GM12878 (cell line): ENCODE measurements around the gene KCNQ1. TPM values are rescaled to one million over a fixed set of nuclear protein-coding genes. Genes with fewer than 3 reads are reported as not detected.

Source experiments
- ATAC-seq: fragments of 200-7000 bp; cut with Tn5 transposase; 3 replicates; pipeline ENCODE4 v1.9.1; 2020; ENCODE audit warnings: mild to moderate bottlenecking, moderate library complexity
- BruUV-seq: library from RNA; stranded (reverse); fragments of 400-500 nt; replicated peaks from 2 replicates; lab custom pipeline; 2021; lab: Mats Ljungman, UMichigan
- CTCF ChIA-PET: fragments of 300-600 bp; sonication (Branson Sonifier 250); formaldehyde crosslinking; extraction: SDS; loops from one replicate; lab custom pipeline; 2021; ENCODE audit warnings: inconsistent platforms; lab: Yijun Ruan, JAX
- POLR2A ChIA-PET: fragments of 350-600 bp; formaldehyde crosslinking; extraction: SDS; loops from one replicate; lab custom pipeline; 2021; ENCODE audit warnings: inconsistent platforms; lab: Charles Lee
- RAD21 ChIA-PET: fragments of 300-600 bp; sonication (Branson Sonifier 250); formaldehyde crosslinking; loops from one replicate; lab custom pipeline; 2023; ENCODE audit warnings: antibody characterized with exemption; ENCODE audit not compliant: unreplicated experiment; lab: Charles Lee
- SMC1A ChIA-PET: fragments of 300-600 bp; sonication (Branson Sonifier 250); formaldehyde crosslinking; loops from one replicate; lab custom pipeline; 2023; ENCODE audit not compliant: unreplicated experiment, uncharacterized antibody; lab: Charles Lee
- DNase-seq: peaks from one replicate; pipeline ENCODE4 v3.0.0-alpha.2; 2011; ENCODE audit warnings: low read depth, low spot score
- FAIRE-seq: peaks from 3 replicates; lab custom pipeline; 2011; peaks lifted over from hg19 to GRCh38; lab: Jason Lieb, UNC
- H2AFZ ChIP-seq: 2 replicates; pipeline ENCODE4 v1.6.0; 2011; ENCODE audit warnings: low read depth, low read length, control low read depth; ENCODE audit not compliant: control insufficient read depth
- H3K27ac ChIP-seq: 2 replicates; pipeline ENCODE4 v1.5.1; 2011; ENCODE audit warnings: control low read depth; ENCODE audit not compliant: control insufficient read depth, insufficient read depth
- H3K27me3 ChIP-seq, 2 experiments: replicated peaks in 1 of 2; 2 replicates each; pipeline versions ENCODE4 v1.6.0 to v1.6.1; 2011; ENCODE audit warnings: low read length in 1 of 2; ENCODE audit not compliant: control insufficient read depth in 2 of 2, insufficient read depth in 2 of 2
- H3K36me3 ChIP-seq, 2 experiments: 2 replicates each; pipeline ENCODE4 v1.5.1; 2011; ENCODE audit warnings: low read length in 1 of 2; ENCODE audit not compliant: control insufficient read depth in 2 of 2, insufficient read depth in 2 of 2
- H3K4me1 ChIP-seq: 2 replicates; pipeline ENCODE4 v1.6.1; 2011; ENCODE audit warnings: mild to moderate bottlenecking, low read length, moderate library complexity, mixed read lengths; ENCODE audit not compliant: control insufficient read depth, insufficient read depth
- H3K4me2 ChIP-seq: 2 replicates; pipeline ENCODE4 v1.6.0; 2011; ENCODE audit warnings: control low read depth; ENCODE audit not compliant: control insufficient read depth, insufficient read depth
- H3K4me3 ChIP-seq: fragments of 200-600 bp; sonication (generic); 2 replicates; pipeline ENCODE4 v1.5.1; 2016
- H3K79me2 ChIP-seq: 2 replicates; pipeline ENCODE4 v1.6.0; 2011; ENCODE audit warnings: low read length; ENCODE audit not compliant: control insufficient read depth, insufficient read depth
- H3K9ac ChIP-seq: 2 replicates; pipeline ENCODE4 v1.8.0; 2011; ENCODE audit warnings: low read length, control low read depth, mixed read lengths; ENCODE audit not compliant: control insufficient read depth, insufficient read depth
- H3K9me3 ChIP-seq: replicated peaks from 3 replicates; pipeline ENCODE4 v1.5.1; 2011; ENCODE audit warnings: mild to moderate bottlenecking, low read length; ENCODE audit not compliant: control insufficient read depth, insufficient read depth
- H4K20me1 ChIP-seq: 2 replicates; pipeline ENCODE4 v1.6.0; 2011; ENCODE audit not compliant: control insufficient read depth, insufficient read depth
- BRCA1 ChIP-seq: IDR thresholded peaks from 2 replicates; pipeline ENCODE4 v1.6.1; 2011; ENCODE audit warnings: low read depth, low read length, improper control_type of control experiment
- EP300 ChIP-seq, 2 experiments: fragments of 150-350 bp in 1 of 2; IDR thresholded peaks; 2 replicates each; pipeline ENCODE4 v1.6.1; 2011 to 2012; ENCODE audit warnings: low read depth in 2 of 2, low read length in 2 of 2, borderline replicate concordance in 1 of 2, improper control_type of control experiment in 1 of 2, inconsistent platforms in 1 of 2; ENCODE audit not compliant: control insufficient read depth in 1 of 2
- FOXK2 ChIP-seq: fragments of 450-650 bp; IDR thresholded peaks from 2 replicates; pipeline ENCODE4 v1.6.1; 2017; ENCODE audit warnings: mild to moderate bottlenecking, moderate library complexity
- IRF4 ChIP-seq: IDR thresholded peaks from 2 replicates; pipeline ENCODE4 v1.6.1; 2011; ENCODE audit warnings: low read depth, low read length
- KLF5 ChIP-seq: fragments of 450-650 bp; IDR thresholded peaks from 2 replicates; pipeline ENCODE4 v1.6.1; 2014; ENCODE audit warnings: mild to moderate bottlenecking; ENCODE audit not compliant: partially characterized antibody
- NFYA ChIP-seq: IDR thresholded peaks from 2 replicates; pipeline ENCODE4 v1.6.1; 2011; ENCODE audit warnings: low read depth, mild to moderate bottlenecking, low read length, improper control_type of control experiment, borderline replicate concordance
- NR2C1 ChIP-seq: fragments of 450-650 bp; IDR thresholded peaks from 2 replicates; pipeline ENCODE4 v1.6.1; 2017; ENCODE audit warnings: antibody characterized with exemption, mild to moderate bottlenecking, moderate library complexity
- NR2C2 ChIP-seq: IDR thresholded peaks from 2 replicates; pipeline ENCODE4 v1.6.1; 2011; ENCODE audit warnings: borderline replicate concordance, low read depth; ENCODE audit not compliant: control insufficient read depth, insufficient read length
- RELA ChIP-seq: fragments of 450-650 bp; IDR thresholded peaks from 2 replicates; pipeline ENCODE4 v1.8.0; 2014; ENCODE audit warnings: borderline replicate concordance; ENCODE audit not compliant: partially characterized antibody
- SMC3 ChIP-seq: IDR thresholded peaks from 2 replicates; pipeline ENCODE4 v1.6.1; 2011; ENCODE audit warnings: low read length, improper control_type of control experiment, borderline replicate concordance
- STAT3 ChIP-seq: IDR thresholded peaks from 2 replicates; pipeline ENCODE4 v1.6.1; 2011; ENCODE audit warnings: low read depth, low read length, improper control_type of control experiment
- SUZ12 ChIP-seq: fragments of 200-600 bp; sonication (generic); IDR thresholded peaks from one replicate; pipeline ENCODE4 v1.6.1; 2018; ENCODE audit warnings: antibody characterized with exemption, mild to moderate bottlenecking; ENCODE audit not compliant: unreplicated experiment
- TCF7 ChIP-seq: IDR thresholded peaks from 2 replicates; pipeline ENCODE4 v1.6.1; 2014; ENCODE audit warnings: antibody characterized with exemption, borderline replicate concordance
- WGBS: methylation state at CpG from one replicate; pipeline ENCODE4 v1.1.6; 2016; ENCODE audit warnings: low lambda C conversion rate; ENCODE audit not compliant: insufficient replicate concordance, insufficient coverage; ENCODE audit errors: missing lambda C conversion rate; 5-methylcytosine and 5-hydroxymethylcytosine counted together
- in situ Hi-C: fragments of 300-500 bp; cut with MboI; formaldehyde crosslinking; loops from 9 replicates; pipeline ENCODE4 v1.14.3; 2018; ENCODE audit warnings: mixed read lengths
- intact Hi-C: fragments of 100-400 bp; cut with micrococcal nuclease; formaldehyde crosslinking; loops from one replicate; pipeline ENCODE4 v1.14.2; 2022; ENCODE audit not compliant: unreplicated experiment
- polyA plus RNA-seq, 11 experiments: library from polyadenylated mRNA; depleted of rRNA in 4 of 11; unstranded in 6 of 11; stranded (reverse) in 5 of 11; fragments of >200 nt; fragmentation: Nextera tagmentation in 4 of 11; fragmentation: Illumina TruSeq in 1 of 11; extraction: Ambion mirVana in 4 of 11; extraction: Trizol in 1 of 11; gene quantifications; 1 replicate in 1 of 11; 2 replicates in 10 of 11; pipeline versions ENCODE4 v1.2.1 to v1.2.3, GENCODE V29; 2011 to 2016; ENCODE audit warnings: inconsistent platforms in 2 of 11, missing spikeins in 2 of 11, low read depth in 1 of 11
- total RNA-seq, 4 experiments: library from RNA; depleted of rRNA in 3 of 4; stranded (reverse); fragments of >200 nt in 3 of 4; fragmentation: Illumina TruSeq in 1 of 4; extraction: Trizol in 1 of 4; gene quantifications; 2 replicates each; pipeline versions ENCODE4 v1.2.1 to v1.2.3, GENCODE V29; 2013 to 2021
- TF ChIP-seq, protein P1 (sequence below): fragments of 450-650 bp; IDR thresholded peaks from 2 replicates; pipeline ENCODE4 v1.6.1; 2017; ENCODE audit warnings: mild to moderate bottlenecking, moderate library complexity

KCNQ1 gene
- total and polyA plus RNA-seq, 10 of the 15 experiments (the other 5 are each of a cell fraction or from before 2014, with no cell fraction given) = 0.03 to 0.15 (median 0.12) TPM; not detected in 7

GRCh38 chr11:2593393-2593950 is 148.7 kb downstream of the KCNQ1 start (continued):
- TF ChIP-seq KLF5 (no peak), SMC3 (no peak)

- RAD21 ChIA-PET = no interaction called here
- intact Hi-C loops (no loop called here), in situ Hi-C loops (no loop called here)
- no peak overlapping the region for H3K4me3 ChIP-seq
- no peak overlapping the region for H3K9ac ChIP-seq
- H3K9me3 ChIP-seq = peaks cover 2% of the 10 kb centered on the region; the same call in 1 of the 3 replicates
- 39% methylated on average over 1 of the region's 1 CpG for WGBS
- CTCF ChIA-PET = no interaction called here
- ATAC-seq (no peak), FAIRE-seq (no peak), DNase-seq (no peak)
- no peaks in the 10 kb centered on the region for H3K36me3 ChIP-seq
- H3K4me2 ChIP-seq = no peak overlapping the region
- SMC1A ChIA-PET = no interaction called here
- H3K4me1 ChIP-seq = no peaks in the 10 kb centered on the region
- no TSS peak for BruUV-seq
- H3K79me2 ChIP-seq = no peaks in the 10 kb centered on the region
- POLR2A ChIA-PET = no interaction called here
- H2AFZ ChIP-seq = no peak overlapping the region
- no peaks in the 10 kb centered on the region; a peak in 1 of 4 replicates for H3K27me3 ChIP-seq
- no peaks in the 10 kb centered on the region for H4K20me1 ChIP-seq
- H3K27ac ChIP-seq = no peak overlapping the region
- no peak for TF ChIP-seq RELA
- TF ChIP-seq EP300 (IDR thresholded peaks at IDR 0.05; ENCODE audit: borderline replicate concordance in 1 of 2, control insufficient read depth in 1 of 2, low read depth in 2 of 2, low read length in 2 of 2) = no peak
- TF ChIP-seq NR2C1 = no peak
- TF ChIP-seq NFYA = no peak
- TF ChIP-seq, protein P1, sequence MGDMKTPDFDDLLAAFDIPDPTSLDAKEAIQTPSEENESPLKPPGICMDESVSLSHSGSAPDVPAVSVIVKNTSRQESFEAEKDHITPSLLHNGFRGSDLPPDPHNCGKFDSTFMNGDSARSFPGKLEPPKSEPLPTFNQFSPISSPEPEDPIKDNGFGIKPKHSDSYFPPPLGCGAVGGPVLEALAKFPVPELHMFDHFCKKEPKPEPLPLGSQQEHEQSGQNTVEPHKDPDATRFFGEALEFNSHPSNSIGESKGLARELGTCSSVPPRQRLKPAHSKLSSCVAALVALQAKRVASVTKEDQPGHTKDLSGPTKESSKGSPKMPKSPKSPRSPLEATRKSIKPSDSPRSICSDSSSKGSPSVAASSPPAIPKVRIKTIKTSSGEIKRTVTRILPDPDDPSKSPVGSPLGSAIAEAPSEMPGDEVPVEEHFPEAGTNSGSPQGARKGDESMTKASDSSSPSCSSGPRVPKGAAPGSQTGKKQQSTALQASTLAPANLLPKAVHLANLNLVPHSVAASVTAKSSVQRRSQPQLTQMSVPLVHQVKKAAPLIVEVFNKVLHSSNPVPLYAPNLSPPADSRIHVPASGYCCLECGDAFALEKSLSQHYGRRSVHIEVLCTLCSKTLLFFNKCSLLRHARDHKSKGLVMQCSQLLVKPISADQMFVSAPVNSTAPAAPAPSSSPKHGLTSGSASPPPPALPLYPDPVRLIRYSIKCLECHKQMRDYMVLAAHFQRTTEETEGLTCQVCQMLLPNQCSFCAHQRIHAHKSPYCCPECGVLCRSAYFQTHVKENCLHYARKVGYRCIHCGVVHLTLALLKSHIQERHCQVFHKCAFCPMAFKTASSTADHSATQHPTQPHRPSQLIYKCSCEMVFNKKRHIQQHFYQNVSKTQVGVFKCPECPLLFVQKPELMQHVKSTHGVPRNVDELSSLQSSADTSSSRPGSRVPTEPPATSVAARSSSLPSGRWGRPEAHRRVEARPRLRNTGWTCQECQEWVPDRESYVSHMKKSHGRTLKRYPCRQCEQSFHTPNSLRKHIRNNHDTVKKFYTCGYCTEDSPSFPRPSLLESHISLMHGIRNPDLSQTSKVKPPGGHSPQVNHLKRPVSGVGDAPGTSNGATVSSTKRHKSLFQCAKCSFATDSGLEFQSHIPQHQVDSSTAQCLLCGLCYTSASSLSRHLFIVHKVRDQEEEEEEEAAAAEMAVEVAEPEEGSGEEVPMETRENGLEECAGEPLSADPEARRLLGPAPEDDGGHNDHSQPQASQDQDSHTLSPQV = no peak
- TF ChIP-seq IRF4 = no peak
- no peak for TF ChIP-seq TCF7
- no peak for TF ChIP-seq BRCA1
- no peak for TF ChIP-seq FOXK2
- no peak for TF ChIP-seq NR2C2
- no peak for TF ChIP-seq STAT3
- no peak for TF ChIP-seq SUZ12
Observed at GRCh38 chr11:2594267-2594666, 149.5 kb downstream of the KCNQ1 start.
